Urinary bladder (tissue), 4 donors: ENCODE results near the gene MDC1. TPM values are rescaled to one million over a fixed set of nuclear protein-coding genes. Genes with fewer than 3 reads are reported as not detected.
"Not testable (repeated sequence)": the region's sequence is repeated elsewhere in the genome, so short reads cannot be mapped to it uniquely, and the experiment has no call there.

Experiments used
- DNase-seq: peaks from one replicate; pipeline ENCODE4 v3.0.0-alpha.2; 2015; ENCODE audit errors: extremely low spot score
- H3K27ac ChIP-seq: one replicate; pipeline ENCODE4 v1.5.1; 2013; ENCODE audit warnings: low read depth, mild to moderate bottlenecking, moderate library complexity
- H3K36me3 ChIP-seq: one replicate; pipeline ENCODE4 v1.6.1; 2013; ENCODE audit warnings: mild to moderate bottlenecking, moderate library complexity; ENCODE audit not compliant: insufficient read depth
- H3K4me1 ChIP-seq: one replicate; pipeline ENCODE4 v1.6.1; 2013; ENCODE audit warnings: mild to moderate bottlenecking, moderate library complexity; ENCODE audit not compliant: insufficient read depth
- H3K4me3 ChIP-seq: one replicate; pipeline ENCODE4 v1.5.1; 2013; ENCODE audit warnings: low read depth, low read length
- WGBS: extraction: QIAGEN DNeasy Blood & Tissue Kit; methylation state at CpG from one replicate; pipeline ENCODE4 v1.1.7; 2013; 5-methylcytosine and 5-hydroxymethylcytosine counted together
- polyA plus RNA-seq: library from polyadenylated mRNA; stranded (reverse); fragments of 200-250 nt; gene quantifications from one replicate; pipeline ENCODE4 v1.2.3, GENCODE V29; 2013
- total RNA-seq: library from RNA; depleted of rRNA; stranded (reverse); fragments of >200 nt; gene quantifications from one replicate; pipeline ENCODE4 v1.2.3, GENCODE V29; 2014
- donor health status: healthy with polysubstance abuse.
- donor health status: healthy.

The MDC1 gene
- total and polyA plus RNA-seq, 2 donors = 9.8 to 18.3 TPM

GRCh38 chr6:30681766-30682142 is 35.3 kb downstream of the MDC1 start:
- Histone ChIP-seq H3K4me1 (no peaks in the 10 kb centered on the region), H3K4me3 (peak overlapping the region; percentile 16), H3K36me3 (no peaks in the 10 kb centered on the region), H3K27ac (peak overlapping the region; percentile 91)
- 25% methylated on average over 4 of the region's 4 CpGs for WGBS
- DNase-seq = no peak

GRCh38 chr6:30679765-30680535 is 37.1 kb downstream of the MDC1 start:
- Histone ChIP-seq H3K4me1 (no peaks in the 10 kb centered on the region), H3K27ac (no peak overlapping the region), H3K4me3 (no peak overlapping the region), H3K36me3 (no peaks in the 10 kb centered on the region)
- DNase-seq = no peak
- 55% methylated on average over 7 of the region's 7 CpGs for WGBS

DNA sequence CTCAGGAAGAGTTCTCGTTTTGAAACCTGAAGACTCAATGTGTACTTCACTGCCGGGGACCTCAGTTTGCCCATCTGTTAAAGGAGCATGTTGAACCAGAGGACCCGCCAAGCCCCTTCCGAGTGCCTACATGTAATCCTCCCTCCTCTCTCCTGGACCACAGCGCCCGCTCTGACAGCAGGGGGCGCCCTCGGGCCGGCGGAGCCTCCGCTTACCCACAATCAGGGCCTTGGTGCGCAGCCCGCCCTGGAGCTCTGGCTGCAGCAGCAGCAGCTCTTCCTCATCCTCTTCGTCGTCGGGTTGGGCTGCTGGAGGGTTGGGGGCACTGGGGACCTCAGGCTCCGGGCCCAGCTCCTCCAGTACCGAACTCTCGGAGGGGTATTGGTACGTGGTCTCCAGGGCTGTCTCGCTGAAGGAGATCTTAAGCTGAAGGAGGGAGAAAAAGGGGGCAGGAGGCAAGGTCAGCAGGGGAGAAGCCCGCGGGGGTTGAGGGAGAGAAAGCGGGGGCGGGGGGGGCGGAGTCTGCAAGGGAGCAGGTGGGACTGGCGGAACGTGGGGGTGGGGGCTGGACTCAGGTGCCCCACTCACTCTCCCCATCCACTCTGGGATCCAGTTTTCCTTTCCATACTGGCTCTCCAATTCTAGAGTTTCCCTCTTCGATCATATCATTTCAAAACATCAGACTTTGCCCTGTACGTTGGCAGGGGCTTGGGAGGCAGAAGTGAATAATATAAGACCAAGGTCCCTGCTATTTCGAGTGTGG is 37.9 kb downstream of the MDC1 start:
- H3K4me3 ChIP-seq = no peak overlapping the region
- H3K27ac ChIP-seq = peak overlapping the region; percentile 57
- 13% methylated on average over 31 of the region's 31 CpGs for WGBS
- H3K36me3 ChIP-seq = no peaks in the 10 kb centered on the region
- H3K4me1 ChIP-seq = no peaks in the 10 kb centered on the region
- DNase-seq = no peak

GRCh38 chr6:30676660-30677285 is 40.3 kb downstream of the MDC1 start:
- 76% methylated on average over 10 of the region's 10 CpGs for WGBS
- H3K27ac ChIP-seq = no peak overlapping the region

GRCh38 chr6:30672445-30673253 is 44.4 kb downstream of the MDC1 start, which contains the start of gene DHX16:
Gene DHX16, minus strand, starts transcription at chr6:30673006. Its CDS starts 165 bp downstream, at chr6:30672841.
- WGBS = under 1% methylated on average over 57 of the region's 57 CpGs
- Histone ChIP-seq H3K4me1 (peaks cover 2% of the 10 kb centered on the region), H3K4me3 (peak within 1 kb of the TSS; percentile 86), H3K27ac (no peak within 1 kb of the TSS), H3K36me3 (no peaks in the 10 kb centered on the region)
- peak; percentile 93 for DNase-seq

More at GRCh38 chr6:30676660-30677285, 40.3 kb downstream of the MDC1 start:
- Histone ChIP-seq H3K4me3 (no peak overlapping the region), H3K4me1 (peaks cover 1% of the 10 kb centered on the region), H3K36me3 (no peaks in the 10 kb centered on the region)
- DNase-seq = no peak

GRCh38 chr6:30670760-30671527 is 46.1 kb downstream of the MDC1 start:
- no peak overlapping the region for H3K27ac ChIP-seq
- H3K4me3 ChIP-seq = no peak overlapping the region
- peaks cover 2% of the 10 kb centered on the region for H3K4me1 ChIP-seq
- 87% methylated on average over 27 of the region's 27 CpGs for WGBS
- H3K36me3 ChIP-seq = no peaks in the 10 kb centered on the region
- DNase-seq = no peak

DNA sequence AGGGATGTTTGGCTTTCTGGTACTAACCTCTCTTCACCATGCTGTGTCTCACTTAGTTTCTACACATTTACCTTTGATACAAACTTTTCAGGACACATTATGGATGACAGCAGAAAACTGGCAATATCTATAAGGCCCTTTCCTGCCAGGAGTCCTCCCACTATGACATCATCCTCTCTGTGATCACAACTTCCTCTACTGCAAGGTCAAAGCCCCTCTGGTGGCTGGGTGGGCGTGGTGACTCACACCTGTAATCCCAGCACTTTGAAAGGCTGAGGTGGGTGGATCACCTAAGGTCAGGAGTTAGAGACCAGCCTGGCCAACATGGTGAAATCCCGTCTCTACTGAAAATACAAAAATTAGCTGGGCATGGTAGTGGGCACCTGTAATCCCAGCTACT is 50.8 kb downstream of the MDC1 start:
- DNase-seq, H3K4me1 ChIP-seq, H3K27ac ChIP-seq, H3K36me3 ChIP-seq, H3K4me3 ChIP-seq: not testable (repeated sequence)
- WGBS = 90% methylated on average over 2 of the region's 2 CpGs

- DNase-seq = no peak
- Histone ChIP-seq H3K36me3 (peaks cover 9% of the 10 kb centered on the region), H3K4me1 (no peaks in the 10 kb centered on the region), H3K27ac (no peak overlapping the region), H3K4me3 (no peak overlapping the region)
- 91% methylated on average over 34 of the region's 34 CpGs for WGBS
Measured at GRCh38 chr6:30664994-30665767, 51.9 kb downstream of the MDC1 start.

GRCh38 chr6:30657922-30658321 is 59.2 kb downstream of the MDC1 start:
- 89% methylated on average over 5 of the region's 5 CpGs for WGBS
- not testable (repeated sequence) for H3K4me1 ChIP-seq, H3K27ac ChIP-seq, H3K36me3 ChIP-seq, H3K4me3 ChIP-seq, DNase-seq

GRCh38 chr6:30657454-30657853 is 59.6 kb downstream of the MDC1 start:
- Histone ChIP-seq H3K36me3 (peaks cover 3% of the 10 kb centered on the region), H3K4me3 (no peak overlapping the region), H3K27ac (no peak overlapping the region), H3K4me1 (no peaks in the 10 kb centered on the region)
- no peak for DNase-seq

- Histone ChIP-seq H3K4me1 (no peaks in the 10 kb centered on the region), H3K36me3 (peaks cover 3% of the 10 kb centered on the region), H3K27ac (no peak overlapping the region), H3K4me3 (no peak overlapping the region)
- WGBS = 75% methylated on average over 7 of the region's 7 CpGs
- no peak for DNase-seq
Measured at GRCh38 chr6:30656513-30656912, 60.6 kb downstream of the MDC1 start.

DNA sequence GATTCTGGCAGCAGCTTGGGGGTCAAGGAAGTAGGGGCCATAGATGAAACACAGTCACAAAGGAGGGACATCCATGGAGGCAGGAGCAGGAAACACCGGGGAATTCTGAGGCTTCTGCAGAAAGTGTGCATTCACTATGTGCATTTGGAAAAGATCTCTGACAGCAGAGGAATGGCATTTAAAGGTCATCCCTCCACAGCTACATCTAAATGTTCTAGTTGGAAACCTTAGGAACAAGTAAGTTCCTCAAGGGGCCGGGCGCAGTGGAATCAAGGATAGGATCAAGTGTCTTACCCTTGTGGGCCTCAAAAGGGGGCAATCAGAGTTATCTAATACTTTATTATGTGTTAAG is 61.4 kb downstream of the MDC1 start:
- peaks cover 3% of the 10 kb centered on the region for H3K36me3 ChIP-seq
- 94% methylated on average over 3 of the region's 3 CpGs for WGBS
- no peaks in the 10 kb centered on the region for H3K4me1 ChIP-seq
- no peak for DNase-seq
- no peak overlapping the region for H3K4me3 ChIP-seq
- H3K27ac ChIP-seq = no peak overlapping the region
